ENCODE results near the gene PPP2R5A.

GRCh38 chr1:212315907-212316306, 30.7 kb downstream of the PPP2R5A start:
- no peak for TF ChIP-seq POLR2A (IDR thresholded peaks at IDR 0.05; ENCODE audit: low read depth, low read length)
- TF ChIP-seq POLR2AphosphoS5 (IDR thresholded peaks at IDR 0.05; ENCODE audit: low read depth, low read length) = no peak
- TF ChIP-seq TAF1 (IDR thresholded peaks at IDR 0.05; ENCODE audit: borderline replicate concordance, low read depth, low read length) = no peak

Measured in GM12892 (cell line).